HepG2 (cell line): ENCODE results near the gene TRIM28. TPM values are rescaled to one million over a fixed set of nuclear protein-coding genes. Genes with fewer than 3 reads are reported as not detected.

Experiments used
- ARID3A ChIP-seq: IDR thresholded peaks from 2 replicates; pipeline ENCODE4 v1.6.1; 2012; ENCODE audit warnings: low read depth, low read length, improper control_type of control experiment
- ARNTL ChIP-seq: sonication (generic); formaldehyde crosslinking; IDR thresholded peaks from 2 replicates; pipeline ENCODE4 v1.4.0; 2020; ENCODE audit warnings: mild to moderate bottlenecking, missing genetic modification reagents
- ATM ChIP-seq: fragments of 450-650 bp; IDR thresholded peaks from 2 replicates; pipeline ENCODE4 v1.7.1; 2017; ENCODE audit warnings: mild to moderate bottlenecking, borderline replicate concordance
- BCLAF1 ChIP-seq: fragments of 450-650 bp; IDR thresholded peaks from 2 replicates; pipeline ENCODE4 v1.6.1; 2017; ENCODE audit warnings: mild to moderate bottlenecking
- HNF4A ChIP-seq: sonication (generic); formaldehyde crosslinking; IDR thresholded peaks from 2 replicates; pipeline ENCODE4 v1.4.0; 2020; ENCODE audit warnings: missing genetic modification reagents
- HOMEZ ChIP-seq: IDR thresholded peaks from 2 replicates; pipeline ENCODE4 v1.6.1; 2016; ENCODE audit warnings: low read depth
- MATR3 ChIP-seq: sonication (generic); formaldehyde crosslinking; IDR thresholded peaks from 2 replicates; pipeline ENCODE4 v1.4.0; 2020; ENCODE audit warnings: missing genetic modification reagents
- NAIF1 ChIP-seq: sonication (generic); formaldehyde crosslinking; IDR thresholded peaks from 2 replicates; pipeline ENCODE4 v1.5.0; 2020; ENCODE audit warnings: mild to moderate bottlenecking, missing genetic modification reagents, borderline replicate concordance
- NR2F2 ChIP-seq: IDR thresholded peaks from 2 replicates; pipeline ENCODE4 v1.6.1; 2012; ENCODE audit warnings: low read depth, inconsistent platforms, borderline replicate concordance
- PREB ChIP-seq: sonication (generic); formaldehyde crosslinking; IDR thresholded peaks from 2 replicates; pipeline ENCODE4 v1.4.0; 2020; ENCODE audit warnings: missing genetic modification reagents
- U2AF2 ChIP-seq: fragments of 200-400 bp; formaldehyde crosslinking; IDR thresholded peaks from 2 replicates; pipeline ENCODE4 v1.6.1; 2017; ENCODE audit warnings: low read depth, mild to moderate bottlenecking, low read length
- ZFYVE20 ChIP-seq: sonication (generic); formaldehyde crosslinking; IDR thresholded peaks from 2 replicates; pipeline ENCODE4 v1.8.0; 2023; ENCODE audit warnings: low read depth, mild to moderate bottlenecking, moderate library complexity, missing genetic modification reagents, borderline replicate concordance
- ZKSCAN1 ChIP-seq: fragments of 150-350 bp; IDR thresholded peaks from 2 replicates; pipeline ENCODE4 v1.6.1; 2014; ENCODE audit warnings: low read length
- ZKSCAN8 ChIP-seq: IDR thresholded peaks from 2 replicates; pipeline ENCODE4 v1.6.1; 2016; ENCODE audit warnings: borderline replicate concordance, missing genetic modification reagents, missing compliant biosample characterization
- ZNF276 ChIP-seq: sonication (generic); formaldehyde crosslinking; IDR thresholded peaks from 2 replicates; pipeline ENCODE4 v1.4.0; 2020; ENCODE audit warnings: mild to moderate bottlenecking, low read depth, missing genetic modification reagents
- ZNF451 ChIP-seq: sonication (generic); formaldehyde crosslinking; IDR thresholded peaks from 2 replicates; pipeline ENCODE4 v1.5.0; 2020; ENCODE audit warnings: mild to moderate bottlenecking, missing genetic modification reagents
- ZNF782 ChIP-seq: sonication (generic); formaldehyde crosslinking; IDR thresholded peaks from 2 replicates; pipeline ENCODE4 v1.4.0; 2020; ENCODE audit warnings: missing genetic modification reagents, mild to moderate bottlenecking, borderline replicate concordance
- ZNF784 ChIP-seq: sonication (generic); formaldehyde crosslinking; IDR thresholded peaks from 2 replicates; pipeline ENCODE4 v1.5.1; 2020; ENCODE audit warnings: missing genetic modification reagents, mild to moderate bottlenecking, borderline replicate concordance
- polyA plus RNA-seq, 8 experiments: library from polyadenylated mRNA; depleted of rRNA in 3 of 8; stranded (reverse) in 7 of 8; unstranded in 1 of 8; fragments of >200 nt; fragmentation: Illumina TruSeq in 4 of 8; extraction: Trizol in 4 of 8; gene quantifications; 2 replicates each; pipeline versions ENCODE4 v1.2.1 to v1.2.3, GENCODE V29; 2011 to 2016; ENCODE audit warnings: low read depth in 4 of 8, missing spikeins in 1 of 8, mixed read lengths in 1 of 8; ENCODE audit not compliant: insufficient read depth in 1 of 8
- total RNA-seq, 5 experiments: library from RNA; depleted of rRNA; stranded (reverse); fragments of >200 nt; fragmentation: Illumina TruSeq; extraction: Trizol; gene quantifications; 2 replicates each; pipeline ENCODE4 v1.2.3, GENCODE V29; 2016; ENCODE audit warnings: low read depth in 1 of 5

Gene TRIM28
- total and polyA plus RNA-seq, 2 of the 13 experiments (the other 11 are each of a cell fraction or from before 2014, with no cell fraction given) = 361 to 439 TPM

- peak; percentile 51; the same call in 1 of the 2 replicates for TF ChIP-seq ARID3A
- 0 out of 2 replicates have a peak, but pooled peaks have one; percentile 54 for TF ChIP-seq PREB (CRISPR knock-in tag)
- TF ChIP-seq HOMEZ (CRISPR knock-in tag) = peak; percentile 71; the same call in 1 of the 2 replicates
- TF ChIP-seq ZNF276 (CRISPR knock-in tag) = peak; percentile 91
- no peak for TF ChIP-seq ZNF782 (CRISPR knock-in tag)
- TF ChIP-seq ZKSCAN1 = peak; percentile 72; the same call in 1 of the 2 replicates
- no peak; the same call in 1 of the 2 replicates for TF ChIP-seq ZFYVE20
- TF ChIP-seq ZKSCAN8 = peak; percentile 87; the same call in 1 of the 2 replicates
- no peak for TF ChIP-seq MATR3 (CRISPR knock-in tag)
- peak; percentile 92 for TF ChIP-seq NAIF1 (CRISPR knock-in tag)
- TF ChIP-seq ZNF451 = 0 out of 2 replicates have a peak, but pooled peaks have one; percentile 68
- peak; percentile 82 for TF ChIP-seq ARNTL (CRISPR knock-in tag)
- peak; percentile 98 for TF ChIP-seq ZNF784 (CRISPR knock-in tag)
- TF ChIP-seq NR2F2 = peak; percentile 59; the same call in 1 of the 2 replicates
- no peak for TF ChIP-seq U2AF2
- no peak for TF ChIP-seq BCLAF1
- peak; percentile 34 for TF ChIP-seq HNF4A (CRISPR knock-in tag)
- TF ChIP-seq ATM = no peak
Measured at GRCh38 chr19:58519355-58520256, 24.3 kb upstream of the TRIM28 start, which contains the start of gene ZBTB45 (continued).
